IPS-18c (cell line): ENCODE results near the gene RHEB.
"Not testable (repeated sequence)": the region's sequence is repeated elsewhere in the genome, so short reads cannot be mapped to it uniquely, and the experiment has no call there.

ENCODE experiments used
- H3K4me3 ChIP-seq: 2 replicates; pipeline ENCODE4 v1.7.0; 2013; ENCODE audit warnings: low read depth, mild to moderate bottlenecking, low read length, moderate library complexity; ENCODE audit not compliant: insufficient read depth
- H3K9me3 ChIP-seq: one replicate; pipeline ENCODE4 v1.6.1; 2013; ENCODE audit warnings: mild to moderate bottlenecking, low read length, moderate library complexity; ENCODE audit not compliant: control insufficient read depth, insufficient read depth

The RHEB gene

GRCh38 chr7:151539088-151539671 is 19.5 kb upstream of the RHEB start:
- Histone ChIP-seq H3K4me3 (no peak overlapping the region), H3K9me3 (no peaks in the 10 kb centered on the region)

GRCh38 chr7:151537818-151538561 is 18.3 kb upstream of the RHEB start:
- Histone ChIP-seq H3K9me3 (no peaks in the 10 kb centered on the region), H3K4me3 (no peak overlapping the region)

- H3K4me3 ChIP-seq, H3K9me3 ChIP-seq: not testable (repeated sequence)
These were observed 16.5 kb upstream of the RHEB start for GRCh38 chr7:151536178-151536577.

GRCh38 chr7:151529842-151530241 is 10.1 kb upstream of the RHEB start:
- Histone ChIP-seq H3K9me3 (no peaks in the 10 kb centered on the region), H3K4me3 (no peak overlapping the region)

- no peaks in the 10 kb centered on the region for H3K9me3 ChIP-seq
These were observed 5.2 kb upstream of the RHEB start for GRCh38 chr7:151524845-151525244.

GRCh38 chr7:151524331-151524730 is 4.6 kb upstream of the RHEB start:
- Histone ChIP-seq H3K9me3 (no peaks in the 10 kb centered on the region), H3K4me3 (no peak overlapping the region)

More at GRCh38 chr7:151524845-151525244, 5.2 kb upstream of the RHEB start:
- H3K4me3 ChIP-seq: no peak overlapping the region

- Histone ChIP-seq H3K4me3 (no peak overlapping the region), H3K9me3 (no peaks in the 10 kb centered on the region)
These were observed 945 bp upstream of the RHEB start for GRCh38 chr7:151520419-151521261.

- not testable (repeated sequence) for H3K9me3 ChIP-seq
These were observed 539 bp downstream of the RHEB start for GRCh38 chr7:151518947-151519764.

GRCh38 chr7:151518105-151518946 is 1.4 kb downstream of the RHEB start:
- H3K4me3 ChIP-seq: peak overlapping the region; percentile 89
- no peaks in the 10 kb centered on the region for H3K9me3 ChIP-seq

More at GRCh38 chr7:151518947-151519764, 539 bp downstream of the RHEB start:
- peak overlapping the region; percentile 89 for H3K4me3 ChIP-seq

- Histone ChIP-seq H3K4me3 (peak overlapping the region; percentile 89), H3K9me3 (no peaks in the 10 kb centered on the region)
These were observed 2.0 kb downstream of the RHEB start for GRCh38 chr7:151517601-151518104.

GRCh38 chr7:151515276-151515565 is 4.5 kb downstream of the RHEB start:
- no peak overlapping the region for H3K4me3 ChIP-seq

GRCh38 chr7:151514461-151515275 is 5.0 kb downstream of the RHEB start:
- Histone ChIP-seq H3K4me3 (no peak overlapping the region), H3K9me3 (no peaks in the 10 kb centered on the region)

More at GRCh38 chr7:151515276-151515565, 4.5 kb downstream of the RHEB start:
- no peaks in the 10 kb centered on the region for H3K9me3 ChIP-seq

GRCh38 chr7:151513133-151513532 is 6.6 kb downstream of the RHEB start:
- no peak overlapping the region for H3K4me3 ChIP-seq
- no peaks in the 10 kb centered on the region for H3K9me3 ChIP-seq

- Histone ChIP-seq H3K9me3 (no peaks in the 10 kb centered on the region), H3K4me3 (no peak overlapping the region)
These were observed 7.3 kb downstream of the RHEB start for GRCh38 chr7:151512353-151512752.

- no peaks in the 10 kb centered on the region for H3K9me3 ChIP-seq
- H3K4me3 ChIP-seq: no peak overlapping the region
These were observed 7.7 kb downstream of the RHEB start for GRCh38 chr7:151511946-151512345.

GRCh38 chr7:151511270-151511669 is 8.4 kb downstream of the RHEB start:
- no peak overlapping the region for H3K4me3 ChIP-seq
- no peaks in the 10 kb centered on the region for H3K9me3 ChIP-seq
